IMR-90 (cell line): Measurements from ENCODE around the gene SS18L1. TPM values are rescaled to one million over a fixed set of nuclear protein-coding genes. Genes with fewer than 3 reads are reported as not detected.

Source experiments
- CTCF ChIP-seq: conservative IDR thresholded peaks from 2 replicates; pipeline ENCODE4 v1.5.1; 2012; ENCODE audit warnings: mild to moderate bottlenecking, low read depth, low read length, improper control_type of control experiment
- FOS ChIP-seq: fragments of 150-350 bp; IDR thresholded peaks from 2 replicates; pipeline ENCODE4 v1.6.1; 2016; ENCODE audit warnings: low read depth, low read length
- POLR2A ChIP-seq: IDR thresholded peaks from 2 replicates; pipeline ENCODE4 v1.6.1; 2012; ENCODE audit warnings: mild to moderate bottlenecking, low read depth, low read length
- polyA plus RNA-seq, 3 experiments: library from polyadenylated mRNA; depleted of rRNA; stranded (reverse); fragments of >200 nt; gene quantifications; 2 replicates each; pipeline ENCODE4 v1.2.3, GENCODE V29; 2012; ENCODE audit warnings: low replicate concordance in 1 of 3
- total RNA-seq: library from RNA; depleted of rRNA; stranded (reverse); fragments of >200 nt; gene quantifications from 2 replicates; pipeline ENCODE4 v1.2.3, GENCODE V29; 2012

The SS18L1 gene
- total and polyA plus RNA-seq, 2 of the 4 experiments (the other 2 are of a cell fraction), result 8.1 to 12.2 TPM

GRCh38 chr20:62142252-62143080, 1.1 kb upstream of the SS18L1 start (continued):
- no peak for TF ChIP-seq CTCF
- no peak for TF ChIP-seq FOS
- no peak for TF ChIP-seq POLR2A
